ENCODE data around the gene NCF4. TPM values are rescaled to one million over a fixed set of nuclear protein-coding genes. Genes with fewer than 3 reads are reported as not detected.

The NCF4 gene
- total RNA-seq, 1 donor: not detected

- no peak overlapping the region for H3K4me3 ChIP-seq (ENCODE audit: low read depth, low read length)
- DNase-seq (ENCODE audit: low read depth): no peak
- no peak for TF ChIP-seq CTCF (IDR thresholded peaks at IDR 0.05; ENCODE audit: insufficient read depth, low read length)
Observed at GRCh38 chr22:36826262-36826661, 34.5 kb upstream of the NCF4 start.

GRCh38 chr22:36828815-36829214, 32.0 kb upstream of the NCF4 start:
- DNase-seq (ENCODE audit: low read depth): no peak
- no peak overlapping the region for H3K4me3 ChIP-seq (ENCODE audit: low read depth, low read length)
- TF ChIP-seq CTCF (IDR thresholded peaks at IDR 0.05; ENCODE audit: insufficient read depth, low read length): no peak

- no peak overlapping the region for H3K4me3 ChIP-seq (ENCODE audit: low read depth, low read length)
- TF ChIP-seq CTCF (IDR thresholded peaks at IDR 0.05; ENCODE audit: insufficient read depth, low read length): no peak
- no peak for DNase-seq (ENCODE audit: low read depth)
Observed at GRCh38 chr22:36829370-36830002, 31.3 kb upstream of the NCF4 start.

- no peak for DNase-seq (ENCODE audit: low read depth)
- TF ChIP-seq CTCF (IDR thresholded peaks at IDR 0.05; ENCODE audit: insufficient read depth, low read length): no peak
- no peak overlapping the region for H3K4me3 ChIP-seq (ENCODE audit: low read depth, low read length)
Observed at GRCh38 chr22:36830601-36831000, 30.2 kb upstream of the NCF4 start.

- no peak overlapping the region for H3K4me3 ChIP-seq (ENCODE audit: low read depth, low read length)
- no peak for TF ChIP-seq CTCF (IDR thresholded peaks at IDR 0.05; ENCODE audit: insufficient read depth, low read length)
- no peak for DNase-seq (ENCODE audit: low read depth)
Observed at GRCh38 chr22:36831206-36831605, 29.6 kb upstream of the NCF4 start.

- TF ChIP-seq CTCF (IDR thresholded peaks at IDR 0.05; ENCODE audit: insufficient read depth, low read length): no peak
Observed at GRCh38 chr22:36831717-36832116, 29.1 kb upstream of the NCF4 start.

GRCh38 chr22:36833073-36833472, 27.7 kb upstream of the NCF4 start:
- no peak overlapping the region for H3K4me3 ChIP-seq (ENCODE audit: low read depth, low read length)
- no peak for DNase-seq (ENCODE audit: low read depth)
- no peak for TF ChIP-seq CTCF (IDR thresholded peaks at IDR 0.05; ENCODE audit: insufficient read depth, low read length)

More at GRCh38 chr22:36831717-36832116, 29.1 kb upstream of the NCF4 start:
- DNase-seq (ENCODE audit: low read depth): no peak
- H3K4me3 ChIP-seq (ENCODE audit: low read depth, low read length): no peak overlapping the region

Measured in fibroblast of the aortic adventitia (primary cell).